ENCODE results near the gene RANBP3. TPM values are rescaled to one million over a fixed set of nuclear protein-coding genes. Genes with fewer than 3 reads are reported as not detected.

Gene RANBP3
- total RNA-seq, 2 experiments from 2014 or later = 74.3 to 87.5 TPM

DNA sequence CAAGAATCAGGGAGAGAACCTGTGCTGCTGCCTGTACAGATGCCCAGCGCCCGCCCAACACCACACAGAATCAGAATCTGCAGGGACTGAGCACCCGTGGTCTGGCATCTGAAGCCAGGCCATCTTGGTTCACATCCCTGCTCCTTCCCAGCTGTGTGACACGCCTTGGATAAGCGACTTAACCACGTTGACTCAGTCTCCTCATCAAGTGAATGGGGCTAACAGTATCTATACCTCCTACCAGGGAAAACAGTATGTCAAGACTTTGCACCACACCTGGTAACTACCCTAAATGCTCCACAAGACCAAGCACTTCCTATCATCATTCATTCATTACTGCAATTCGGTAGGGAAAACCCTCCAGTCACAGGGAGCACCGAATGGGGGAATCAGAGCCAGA lies 1.2 kb downstream of the RANBP3 start:
- intact Hi-C loops (cut with micrococcal nuclease) = loop anchor here (5.0 to 10.0 kb wide), 2 partner anchors 72 to 184 kb away; partner anchors contain the start of genes DUS3L, NDUFA11 and VMAC
- no peaks in the 10 kb centered on the region for H3K27me3 Mint-ChIP-seq
- H3K27ac Mint-ChIP-seq = peak overlapping the region; percentile 91
- no peaks in the 10 kb centered on the region for H3K9me3 Mint-ChIP-seq
- TF ChIP-seq, protein P1, sequence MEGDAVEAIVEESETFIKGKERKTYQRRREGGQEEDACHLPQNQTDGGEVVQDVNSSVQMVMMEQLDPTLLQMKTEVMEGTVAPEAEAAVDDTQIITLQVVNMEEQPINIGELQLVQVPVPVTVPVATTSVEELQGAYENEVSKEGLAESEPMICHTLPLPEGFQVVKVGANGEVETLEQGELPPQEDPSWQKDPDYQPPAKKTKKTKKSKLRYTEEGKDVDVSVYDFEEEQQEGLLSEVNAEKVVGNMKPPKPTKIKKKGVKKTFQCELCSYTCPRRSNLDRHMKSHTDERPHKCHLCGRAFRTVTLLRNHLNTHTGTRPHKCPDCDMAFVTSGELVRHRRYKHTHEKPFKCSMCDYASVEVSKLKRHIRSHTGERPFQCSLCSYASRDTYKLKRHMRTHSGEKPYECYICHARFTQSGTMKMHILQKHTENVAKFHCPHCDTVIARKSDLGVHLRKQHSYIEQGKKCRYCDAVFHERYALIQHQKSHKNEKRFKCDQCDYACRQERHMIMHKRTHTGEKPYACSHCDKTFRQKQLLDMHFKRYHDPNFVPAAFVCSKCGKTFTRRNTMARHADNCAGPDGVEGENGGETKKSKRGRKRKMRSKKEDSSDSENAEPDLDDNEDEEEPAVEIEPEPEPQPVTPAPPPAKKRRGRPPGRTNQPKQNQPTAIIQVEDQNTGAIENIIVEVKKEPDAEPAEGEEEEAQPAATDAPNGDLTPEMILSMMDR (IDR thresholded peaks at IDR 0.05) = no peak
- H3K36me3 Mint-ChIP-seq (ENCODE audit: low read depth) = peaks cover 54% of the 10 kb centered on the region
- H3K4me1 Mint-ChIP-seq (ENCODE audit: low read depth) = peaks cover 57% of the 10 kb centered on the region
- peak overlapping the region; percentile 95 for H3K4me3 Mint-ChIP-seq
- POLR2A ChIA-PET = interaction anchor here (0.7 to 4.1 kb wide), 6 partner anchors 13 to 447 kb away, joined by 3 to 24 read pairs (median 4); no protein-coding TSS in a partner anchor
- no peak for DNase-seq
- ATAC-seq = no peak
- CTCF ChIA-PET = interaction anchor here (3.4 to 6.3 kb wide), 4 partner anchors 9 to 173 kb away, joined by 21 to 32 read pairs (median 30); partner anchors contain the start of gene NRTN

DNA sequence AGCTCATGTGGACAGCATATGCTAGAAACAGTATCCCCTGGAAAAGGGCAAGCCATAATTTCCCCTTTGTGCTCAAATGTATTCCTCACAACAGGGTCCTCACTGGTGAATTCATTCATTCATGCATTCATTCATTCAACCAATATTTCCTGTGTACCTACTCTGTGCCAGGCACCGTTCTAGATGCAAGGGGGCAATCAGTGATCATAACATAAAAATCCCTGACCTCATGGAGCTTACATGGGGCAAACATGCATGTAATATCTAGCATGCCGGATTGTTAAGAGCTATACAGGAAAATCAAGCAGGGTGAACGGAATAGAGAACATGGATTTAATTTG lies 2.6 kb downstream of the RANBP3 start:
- Mint-ChIP-seq H3K27ac (peak overlapping the region; percentile 88), H3K9me3 (no peaks in the 10 kb centered on the region), H3K4me1 (ENCODE audit: low read depth) (peaks cover 67% of the 10 kb centered on the region), H3K36me3 (ENCODE audit: low read depth) (peaks cover 62% of the 10 kb centered on the region), H3K4me3 (peak overlapping the region; percentile 95), H3K27me3 (no peaks in the 10 kb centered on the region)
- TF ChIP-seq, protein P1 (IDR thresholded peaks at IDR 0.05) = no peak
- intact Hi-C loops (cut with micrococcal nuclease) = loop anchor here (5.0 to 10.0 kb wide), 2 partner anchors 71 to 183 kb away; partner anchors contain the start of genes DUS3L, NDUFA11 and VMAC
- ATAC-seq = no peak
- POLR2A ChIA-PET = interaction anchor here (1.0 to 3.1 kb wide), 5 partner anchors 12 to 27 kb away, joined by 3 to 11 read pairs (median 4); no protein-coding TSS in a partner anchor
- CTCF ChIA-PET = interaction anchor here (0.9 to 1.4 kb wide), 4 partner anchors 13 to 171 kb away, joined by 3 to 8 read pairs (median 6); no protein-coding TSS in a partner anchor
- DNase-seq = no peak

DNA sequence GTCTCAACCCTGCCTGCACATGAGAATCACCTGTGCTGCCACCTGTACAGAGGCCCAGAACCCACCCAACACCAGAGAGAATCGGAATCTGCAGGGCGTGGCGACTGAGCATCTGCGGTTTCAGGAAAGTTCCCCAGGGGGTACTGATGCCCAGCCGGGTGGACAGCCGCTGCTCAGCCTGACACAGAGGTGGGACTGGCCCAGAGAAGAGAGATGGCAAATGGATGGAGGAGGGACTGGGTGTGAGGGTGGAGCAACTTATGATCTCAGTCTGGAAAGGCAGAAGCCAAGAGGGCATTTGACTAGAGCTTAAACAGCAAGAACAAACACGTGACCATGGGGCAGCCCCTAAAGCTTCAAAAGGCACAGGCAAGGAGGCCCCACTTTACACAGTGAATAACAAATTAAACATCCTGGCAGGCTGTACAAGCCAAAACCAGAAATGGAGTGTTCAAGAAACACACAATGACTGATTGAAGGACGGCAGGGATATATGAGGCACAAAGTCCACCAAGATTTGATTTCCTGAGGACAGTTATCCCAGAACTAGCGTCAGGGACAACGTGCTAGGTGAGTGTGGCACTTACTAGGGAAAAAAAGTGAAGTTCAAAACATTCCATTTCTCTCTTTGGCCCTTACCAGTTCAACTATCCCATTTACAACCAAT lies 3.1 kb downstream of the RANBP3 start:
- Mint-ChIP-seq H3K4me3 (peak overlapping the region; percentile 95), H3K36me3 (ENCODE audit: low read depth) (peaks cover 59% of the 10 kb centered on the region), H3K4me1 (ENCODE audit: low read depth) (peaks cover 68% of the 10 kb centered on the region), H3K27ac (peak overlapping the region; percentile 88), H3K27me3 (no peaks in the 10 kb centered on the region), H3K9me3 (no peaks in the 10 kb centered on the region)
- POLR2A ChIA-PET = interaction anchor here (1.0 to 3.1 kb wide), 4 partner anchors 11 to 27 kb away, joined by 3 to 11 read pairs (median 4); no protein-coding TSS in a partner anchor
- TF ChIP-seq, protein P1 (IDR thresholded peaks at IDR 0.05) = no peak
- CTCF ChIA-PET = interaction anchor here (0.7 to 1.4 kb wide), 6 partner anchors 8 to 171 kb away, joined by 3 to 8 read pairs (median 4); no protein-coding TSS in a partner anchor
- peak; percentile 60 for ATAC-seq
- peak; percentile 89 for DNase-seq
- intact Hi-C loops (cut with micrococcal nuclease) = loop anchor here (5.0 to 10.0 kb wide), 2 partner anchors 70 to 183 kb away; partner anchors contain the start of genes DUS3L, NDUFA11 and VMAC

DNA sequence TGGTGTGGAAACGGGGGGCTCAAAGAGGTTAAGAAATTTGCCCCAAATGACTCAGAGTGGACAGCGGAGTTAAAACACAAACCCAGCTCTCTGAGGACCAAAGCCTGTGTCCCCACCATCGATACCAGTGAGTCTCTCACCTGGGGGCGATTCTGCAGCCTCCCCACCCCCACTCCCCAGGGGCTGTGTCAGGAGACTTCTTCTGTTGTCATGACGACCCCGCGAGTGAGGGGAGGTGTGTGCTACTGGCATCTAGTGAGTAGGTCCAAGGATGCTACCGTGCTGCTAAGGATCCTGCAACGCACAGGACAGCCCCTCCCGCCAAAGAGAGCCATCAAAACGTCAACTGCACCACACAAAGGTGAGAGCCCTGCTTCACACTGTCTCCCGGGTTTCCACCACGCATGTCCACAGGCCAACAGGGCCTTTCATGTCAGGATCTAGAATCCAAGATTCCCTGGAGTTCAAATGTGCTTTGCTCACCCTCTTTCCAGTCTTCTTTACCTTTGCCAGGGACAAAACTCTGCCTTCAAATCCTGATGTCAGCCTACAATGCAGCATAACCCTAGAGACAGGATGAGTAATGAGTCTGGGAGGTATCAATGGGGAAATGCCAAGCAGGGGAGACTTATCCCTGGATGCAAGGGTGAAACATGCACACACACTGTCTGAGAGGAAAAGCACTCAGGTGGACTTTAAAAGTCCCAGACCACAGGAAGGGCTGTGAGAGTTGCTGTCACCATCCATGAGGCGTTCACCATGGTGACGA lies 3.9 kb downstream of the RANBP3 start:
- no peak for ATAC-seq
- intact Hi-C loops (cut with micrococcal nuclease) = loop anchor here (10.0 kb wide), 1 partner anchor 69 kb away; the partner anchor contains the start of genes NDUFA11 and VMAC
- POLR2A ChIA-PET = interaction anchor here (1.0 to 3.1 kb wide), 5 partner anchors 10 to 27 kb away, joined by 3 to 11 read pairs (median 4); no protein-coding TSS in a partner anchor
- CTCF ChIA-PET = interaction anchor here (0.7 to 1.3 kb wide), 4 partner anchors 8 to 170 kb away, joined by 3 to 8 read pairs (median 3); no protein-coding TSS in a partner anchor
- TF ChIP-seq, protein P1 (IDR thresholded peaks at IDR 0.05) = no peak
- Mint-ChIP-seq H3K4me3 (peak overlapping the region; percentile 95), H3K36me3 (ENCODE audit: low read depth) (peaks cover 57% of the 10 kb centered on the region), H3K4me1 (ENCODE audit: low read depth) (peaks cover 70% of the 10 kb centered on the region), H3K27me3 (no peaks in the 10 kb centered on the region), H3K9me3 (no peaks in the 10 kb centered on the region), H3K27ac (peak overlapping the region; percentile 88)
- peak; percentile 25 for DNase-seq
